ENCODE results near the gene OVCH1.
"Not testable (repeated sequence)": the region's sequence is repeated elsewhere in the genome, so short reads cannot be mapped to it uniquely, and the experiment has no call there.

OVCH1 gene

GRCh38 chr12:29499235-29499634, 1.7 kb upstream of the OVCH1 start:
- no peak for DNase-seq

GRCh38 chr12:29492891-29493290, 4.6 kb downstream of the OVCH1 start:
- no peak for DNase-seq

- no peak for DNase-seq
These were observed 10.5 kb downstream of the OVCH1 start for GRCh38 chr12:29486972-29487371.

- no peak for DNase-seq
These were observed 34.3 kb downstream of the OVCH1 start for GRCh38 chr12:29463198-29463597.

GRCh38 chr12:29460082-29460481, 37.4 kb downstream of the OVCH1 start:
- no peak for DNase-seq

GRCh38 chr12:29455087-29455486, 42.4 kb downstream of the OVCH1 start:
- DNase-seq = no peak

GRCh38 chr12:29451888-29452287, 45.6 kb downstream of the OVCH1 start:
- no peak for DNase-seq

GRCh38 chr12:29448157-29448556, 49.3 kb downstream of the OVCH1 start:
- no peak for DNase-seq

GRCh38 chr12:29447285-29447975, 50.1 kb downstream of the OVCH1 start:
- DNase-seq = no peak

- DNase-seq = no peak
These were observed 58.0 kb downstream of the OVCH1 start for GRCh38 chr12:29439506-29439905.

- no peak for DNase-seq
These were observed 58.6 kb downstream of the OVCH1 start for GRCh38 chr12:29438752-29439408.

GRCh38 chr12:29437575-29437974, 59.9 kb downstream of the OVCH1 start:
- DNase-seq = no peak

GRCh38 chr12:29436815-29437214, 60.7 kb downstream of the OVCH1 start:
- DNase-seq = not testable (repeated sequence)

GRCh38 chr12:29431513-29431912, 66.0 kb downstream of the OVCH1 start:
- no peak for DNase-seq

GRCh38 chr12:29430716-29431044, 66.8 kb downstream of the OVCH1 start:
- no peak for DNase-seq

- DNase-seq = peak in 1 of 2 experiments; percentile 5
These were observed 67.3 kb downstream of the OVCH1 start for GRCh38 chr12:29429999-29430715.

GRCh38 chr12:29428633-29429032, 68.9 kb downstream of the OVCH1 start:
- DNase-seq = no peak

GRCh38 chr12:29427964-29428363, 69.5 kb downstream of the OVCH1 start:
- no peak for DNase-seq

GRCh38 chr12:29426498-29426897, 71.0 kb downstream of the OVCH1 start:
- no peak for DNase-seq

GRCh38 chr12:29425722-29426121, 71.8 kb downstream of the OVCH1 start:
- DNase-seq = no peak

- no peak for DNase-seq
These were observed 80.7 kb downstream of the OVCH1 start for GRCh38 chr12:29416748-29417147.

GRCh38 chr12:29415111-29415510, 82.4 kb downstream of the OVCH1 start:
- no peak for DNase-seq

- DNase-seq = no peak
These were observed 83.1 kb downstream of the OVCH1 start for GRCh38 chr12:29414368-29414767.

- DNase-seq = no peak
These were observed 91.9 kb downstream of the OVCH1 start for GRCh38 chr12:29405561-29405960.

Measured in NCI-H524 (cell line).